ENCODE measurements around the gene CXXC5.

CXXC5 gene

GRCh38 chr5:139689631-139690063, 41.5 kb downstream of the CXXC5 start:
- no peak overlapping the region for H3K27ac ChIP-seq (ENCODE audit: insufficient read depth, low read depth, low read length, poor library complexity, severe bottlenecking)

GRCh38 chr5:139690064-139690802, 42.1 kb downstream of the CXXC5 start:
- Histone ChIP-seq H3K36me3 (ENCODE audit: control insufficient read depth, insufficient read depth, low read length) (no peaks in the 10 kb centered on the region), H3K4me3 (ENCODE audit: insufficient read depth, low read depth, low read length) (no peak overlapping the region), H3K4me1 (ENCODE audit: control insufficient read depth, insufficient read depth, low read length) (peaks cover 81% of the 10 kb centered on the region), H3K9me3 (ENCODE audit: control insufficient read depth, low read length) (no peaks in the 10 kb centered on the region), H3K27ac (ENCODE audit: insufficient read depth, low read depth, low read length, poor library complexity, severe bottlenecking) (peak overlapping the region; percentile 42), H3K27me3 (ENCODE audit: control insufficient read depth, insufficient read depth, low read length, poor library complexity, severe bottlenecking) (no peaks in the 10 kb centered on the region)
- 10 to 11% methylated on average over 16 of the region's 16 CpGs for WGBS, 2 experiments

More at GRCh38 chr5:139689631-139690063, 41.5 kb downstream of the CXXC5 start:
- H3K9me3 ChIP-seq (ENCODE audit: control insufficient read depth, low read length): no peaks in the 10 kb centered on the region
- no peak overlapping the region for H3K4me3 ChIP-seq (ENCODE audit: insufficient read depth, low read depth, low read length)
- H3K4me1 ChIP-seq (ENCODE audit: control insufficient read depth, insufficient read depth, low read length): peaks cover 87% of the 10 kb centered on the region
- WGBS, 2 experiments: 32 to 36% methylated on average over 16 of the region's 16 CpGs
- no peaks in the 10 kb centered on the region for H3K27me3 ChIP-seq (ENCODE audit: control insufficient read depth, insufficient read depth, low read length, poor library complexity, severe bottlenecking)
- H3K36me3 ChIP-seq (ENCODE audit: control insufficient read depth, insufficient read depth, low read length): no peaks in the 10 kb centered on the region

GRCh38 chr5:139690803-139691629, 42.9 kb downstream of the CXXC5 start:
- 68 to 69% methylated on average over 6 of the region's 6 CpGs for WGBS, 2 experiments
- H3K27me3 ChIP-seq (ENCODE audit: control insufficient read depth, insufficient read depth, low read length, poor library complexity, severe bottlenecking): peaks cover 3% of the 10 kb centered on the region
- peaks cover 73% of the 10 kb centered on the region for H3K4me1 ChIP-seq (ENCODE audit: control insufficient read depth, insufficient read depth, low read length)
- H3K4me3 ChIP-seq (ENCODE audit: insufficient read depth, low read depth, low read length): no peak overlapping the region
- H3K36me3 ChIP-seq (ENCODE audit: control insufficient read depth, insufficient read depth, low read length): no peaks in the 10 kb centered on the region
- no peaks in the 10 kb centered on the region for H3K9me3 ChIP-seq (ENCODE audit: control insufficient read depth, low read length)
- peak overlapping the region; percentile 26 for H3K27ac ChIP-seq (ENCODE audit: insufficient read depth, low read depth, low read length, poor library complexity, severe bottlenecking)

GRCh38 chr5:139692148-139692547, 44.0 kb downstream of the CXXC5 start:
- H3K9me3 ChIP-seq (ENCODE audit: control insufficient read depth, low read length): no peaks in the 10 kb centered on the region
- WGBS, 2 experiments: 93 to 94% methylated on average over 6 of the region's 6 CpGs

GRCh38 chr5:139692679-139693308, 44.6 kb downstream of the CXXC5 start:
- Histone ChIP-seq H3K4me1 (ENCODE audit: control insufficient read depth, insufficient read depth, low read length) (peaks cover 68% of the 10 kb centered on the region), H3K36me3 (ENCODE audit: control insufficient read depth, insufficient read depth, low read length) (no peaks in the 10 kb centered on the region), H3K4me3 (ENCODE audit: insufficient read depth, low read depth, low read length) (no peak overlapping the region), H3K27me3 (ENCODE audit: control insufficient read depth, insufficient read depth, low read length, poor library complexity, severe bottlenecking) (peaks cover 21% of the 10 kb centered on the region), H3K27ac (ENCODE audit: insufficient read depth, low read depth, low read length, poor library complexity, severe bottlenecking) (peak overlapping the region; percentile 18), H3K9me3 (ENCODE audit: control insufficient read depth, low read length) (no peaks in the 10 kb centered on the region)
- WGBS, 2 experiments: 36 to 46% methylated on average over 8 of the region's 8 CpGs

More at GRCh38 chr5:139692148-139692547, 44.0 kb downstream of the CXXC5 start:
- peaks cover 68% of the 10 kb centered on the region for H3K4me1 ChIP-seq (ENCODE audit: control insufficient read depth, insufficient read depth, low read length)
- peaks cover 14% of the 10 kb centered on the region for H3K27me3 ChIP-seq (ENCODE audit: control insufficient read depth, insufficient read depth, low read length, poor library complexity, severe bottlenecking)
- H3K27ac ChIP-seq (ENCODE audit: insufficient read depth, low read depth, low read length, poor library complexity, severe bottlenecking): no peak overlapping the region
- no peak overlapping the region for H3K4me3 ChIP-seq (ENCODE audit: insufficient read depth, low read depth, low read length)
- no peaks in the 10 kb centered on the region for H3K36me3 ChIP-seq (ENCODE audit: control insufficient read depth, insufficient read depth, low read length)

- peaks cover 69% of the 10 kb centered on the region for H3K4me1 ChIP-seq (ENCODE audit: control insufficient read depth, insufficient read depth, low read length)
- no peak overlapping the region for H3K4me3 ChIP-seq (ENCODE audit: insufficient read depth, low read depth, low read length)
- peaks cover 27% of the 10 kb centered on the region for H3K27me3 ChIP-seq (ENCODE audit: control insufficient read depth, insufficient read depth, low read length, poor library complexity, severe bottlenecking)
- no peaks in the 10 kb centered on the region for H3K36me3 ChIP-seq (ENCODE audit: control insufficient read depth, insufficient read depth, low read length)
- 95% methylated on average over 3 of the region's 3 CpGs for WGBS, 2 experiments
- no peak overlapping the region for H3K27ac ChIP-seq (ENCODE audit: insufficient read depth, low read depth, low read length, poor library complexity, severe bottlenecking)
- no peaks in the 10 kb centered on the region for H3K9me3 ChIP-seq (ENCODE audit: control insufficient read depth, low read length)
Measured at GRCh38 chr5:139693676-139694364, 45.7 kb downstream of the CXXC5 start.

GRCh38 chr5:139694556-139695177, 46.5 kb downstream of the CXXC5 start:
- H3K27ac ChIP-seq (ENCODE audit: insufficient read depth, low read depth, low read length, poor library complexity, severe bottlenecking): no peak overlapping the region
- H3K36me3 ChIP-seq (ENCODE audit: control insufficient read depth, insufficient read depth, low read length): no peaks in the 10 kb centered on the region
- no peak overlapping the region for H3K4me3 ChIP-seq (ENCODE audit: insufficient read depth, low read depth, low read length)
- no peaks in the 10 kb centered on the region for H3K9me3 ChIP-seq (ENCODE audit: control insufficient read depth, low read length)
- WGBS, 2 experiments: 87 to 91% methylated on average over 1 of the region's 1 CpG
- peaks cover 63% of the 10 kb centered on the region for H3K4me1 ChIP-seq (ENCODE audit: control insufficient read depth, insufficient read depth, low read length)
- peaks cover 27% of the 10 kb centered on the region for H3K27me3 ChIP-seq (ENCODE audit: control insufficient read depth, insufficient read depth, low read length, poor library complexity, severe bottlenecking)

- WGBS, 2 experiments: 87 to 96% methylated on average over 2 of the region's 2 CpGs
- Histone ChIP-seq H3K27me3 (ENCODE audit: control insufficient read depth, insufficient read depth, low read length, poor library complexity, severe bottlenecking) (peaks cover 27% of the 10 kb centered on the region), H3K27ac (ENCODE audit: insufficient read depth, low read depth, low read length, poor library complexity, severe bottlenecking) (no peak overlapping the region), H3K4me1 (ENCODE audit: control insufficient read depth, insufficient read depth, low read length) (peaks cover 58% of the 10 kb centered on the region), H3K36me3 (ENCODE audit: control insufficient read depth, insufficient read depth, low read length) (no peaks in the 10 kb centered on the region), H3K9me3 (ENCODE audit: control insufficient read depth, low read length) (no peaks in the 10 kb centered on the region), H3K4me3 (ENCODE audit: insufficient read depth, low read depth, low read length) (no peak overlapping the region)
Measured at GRCh38 chr5:139695178-139695573, 47.0 kb downstream of the CXXC5 start.

- WGBS, 2 experiments: 41 to 42% methylated on average over 21 of the region's 21 CpGs
- H3K4me1 ChIP-seq (ENCODE audit: control insufficient read depth, insufficient read depth, low read length): peaks cover 56% of the 10 kb centered on the region
Measured at GRCh38 chr5:139696167-139696893, 48.2 kb downstream of the CXXC5 start.

More at GRCh38 chr5:139696167-139696893, 48.2 kb downstream of the CXXC5 start:
- no peak overlapping the region for H3K4me3 ChIP-seq (ENCODE audit: insufficient read depth, low read depth, low read length)
- H3K36me3 ChIP-seq (ENCODE audit: control insufficient read depth, insufficient read depth, low read length): no peaks in the 10 kb centered on the region
- no peaks in the 10 kb centered on the region for H3K9me3 ChIP-seq (ENCODE audit: control insufficient read depth, low read length)
- H3K27ac ChIP-seq (ENCODE audit: insufficient read depth, low read depth, low read length, poor library complexity, severe bottlenecking): peak overlapping the region; percentile 58
- peaks cover 27% of the 10 kb centered on the region for H3K27me3 ChIP-seq (ENCODE audit: control insufficient read depth, insufficient read depth, low read length, poor library complexity, severe bottlenecking)
